ENCODE data around the gene GNPAT. TPM values are rescaled to one million over a fixed set of nuclear protein-coding genes. Genes with fewer than 3 reads are reported as not detected.

Gene GNPAT
- total RNA-seq (2022; extraction: Qiagen RNA extraction) = 35.6 to 41.2 TPM (median 37.0 TPM) in 5 replicates

GRCh38 chr1:231240883-231241735 lies at the start of gene GNPAT:
Gene GNPAT (plus strand): TSS chr1:231241212. CDS start chr1:231241379, 167 bp downstream.

Other genes with a start within 250 kb of the GNPAT start
- gene FAM89A, start 201.0 kb upstream of the GNPAT start, total RNA-seq (2022; extraction: Qiagen RNA extraction) = 11.6 to 16.9 TPM (median 15.3 TPM) in 5 replicates
- 0.13 to 0.30 TPM (median 0.16 TPM) in 5 replicates for gene TRIM67, start 79.2 kb upstream of the GNPAT start, total RNA-seq (2022; extraction: Qiagen RNA extraction)
- gene EXOC8, start 96.6 kb downstream of the GNPAT start, total RNA-seq (2022; extraction: Qiagen RNA extraction) = 8.0 to 11.4 TPM (median 8.7 TPM) in 5 replicates
- gene SPRTN, start 97.1 kb downstream of the GNPAT start, total RNA-seq (2022; extraction: Qiagen RNA extraction) = 12.2 to 15.7 TPM (median 14.0 TPM) in 5 replicates
- gene EGLN1, start 181.1 kb downstream of the GNPAT start, total RNA-seq (2022; extraction: Qiagen RNA extraction) = 53.0 to 77.4 TPM (median 61.8 TPM) in 5 replicates

Data from A549 treated with Hydrocortisone at 1 μM for 4 hours (cell line).